Gastrocnemius medialis (tissue), 4 donors: ENCODE results near the gene SSH3. TPM values are rescaled to one million over a fixed set of nuclear protein-coding genes. Genes with fewer than 3 reads are reported as not detected.

Experiments used
- ATAC-seq, 2 donors: fragments of 150-250 bp; one replicate each; pipeline ENCODE4 v1.9.1; 2016
- DNase-seq, 2 donors: peaks; one replicate each; pipeline ENCODE4 v3.0.0-alpha.2; 2019
- H3K27ac ChIP-seq, 4 donors: fragments of 200-600 bp; sonication (generic); 1 replicate in 1 of 4; 2 replicates in 3 of 4; pipeline ENCODE4 v1.5.1; 2016 to 2018; ENCODE audit warnings: mild to moderate bottlenecking in 2 of 4, moderate library complexity in 1 of 4
- H3K27me3 ChIP-seq, 3 donors: fragments of 200-600 bp; sonication (generic) in 2 of 3; 1 replicate in 1 of 3; 2 replicates in 2 of 3; pipeline versions ENCODE4 v1.5.1 to v1.6.0; 2016 to 2019; ENCODE audit warnings: mild to moderate bottlenecking in 1 of 3, moderate library complexity in 1 of 3
- H3K36me3 ChIP-seq, 2 donors: fragments of 200-600 bp; sonication (generic) in 1 of 2; one replicate each; pipeline ENCODE4 v1.5.1; 2017 to 2018
- H3K4me1 ChIP-seq, 2 donors: fragments of 200-600 bp; sonication (generic) in 1 of 2; one replicate each; pipeline ENCODE4 v1.5.1; 2016 to 2017; ENCODE audit warnings: mild to moderate bottlenecking in 2 of 2
- H3K4me3 ChIP-seq, 4 donors: fragments of 200-600 bp; sonication (generic) in 3 of 4; 1 replicate in 1 of 4; 2 replicates in 3 of 4; pipeline ENCODE4 v1.5.1; 2016 to 2019; ENCODE audit warnings: mild to moderate bottlenecking in 2 of 4
- H3K9me3 ChIP-seq, 3 donors: fragments of 200-600 bp; sonication (generic) in 2 of 3; 1 replicate in 1 of 3; 2 replicates in 2 of 3; pipeline ENCODE4 v1.5.1; 2016 to 2019
- CTCF ChIP-seq, 5 experiments: fragments of 450-650 bp in 3 of 5; fragments of 200-600 bp in 2 of 5; sonication (generic) in 2 of 5; IDR thresholded peaks in 4 of 5; conservative IDR thresholded peaks in 1 of 5; 1 replicate in 4 of 5; 2 replicates in 1 of 5; pipeline ENCODE4 v1.5.1; 2016 to 2019; ENCODE audit warnings: antibody characterized with exemption in 5 of 5, mild to moderate bottlenecking in 3 of 5, moderate library complexity in 3 of 5
- POLR2A ChIP-seq, 2 donors: fragments of 450-650 bp; IDR thresholded peaks; one replicate each; pipeline ENCODE4 v1.6.1; 2017; ENCODE audit warnings: antibody characterized with exemption in 2 of 2, mild to moderate bottlenecking in 2 of 2, moderate library complexity in 2 of 2
- in situ Hi-C, 4 donors: fragments of 200-750 bp; cut with MboI; loops; one replicate each; pipeline versions ENCODE4 v1.15.0 to v1.8.0; 2017; ENCODE audit warnings: low sequenced_read_pairs in 4 of 4
- intact Hi-C: fragments of 100-400 bp; cut with DNase I; formaldehyde crosslinking; loops from one replicate; pipeline ENCODE4 v1.15.1; 2023; ENCODE audit warnings: low total_unique reads
- total RNA-seq, 4 donors: library from RNA; depleted of rRNA; stranded (reverse); fragments of >200 nt; gene quantifications; one replicate each; pipeline versions ENCODE4 v1.1.0 to v1.2.3, GENCODE V29; 2016

Gene SSH3
- total RNA-seq, 4 donors from 2014 or later, result 7.9 to 16.3 (median 11.9) TPM

- Histone ChIP-seq H3K4me3 (no peak overlapping the region), H3K27ac (no peak overlapping the region), H3K9me3 (no peaks in the 10 kb centered on the region), H3K27me3 (no peaks in the 10 kb centered on the region), H3K4me1 (peaks cover 22 to 24% of the 10 kb centered on the region in 2 donors), H3K36me3 (peaks cover 0 to 5% of the 10 kb centered on the region in 2 donors)
- intact Hi-C loops, result no loop called here
- no peak for ATAC-seq
- DNase-seq, result no peak
- in situ Hi-C loops, result no loop called here
- TF ChIP-seq CTCF (IDR thresholded peaks at IDR 0.05 in 4 of 5, conservative IDR thresholded peaks at IDR 0.05 in 1 of 5) (no peak), POLR2A (IDR thresholded peaks at IDR 0.05) (no peak)
Measured at GRCh38 chr11:67349457-67349856, 46.1 kb downstream of the SSH3 start.

GRCh38 chr11:67349928-67350465, 46.7 kb downstream of the SSH3 start:
- Histone ChIP-seq H3K9me3 (no peaks in the 10 kb centered on the region), H3K27me3 (no peaks in the 10 kb centered on the region), H3K27ac (no peak overlapping the region), H3K36me3 (peaks cover 0 to 5% of the 10 kb centered on the region in 2 donors), H3K4me3 (no peak overlapping the region), H3K4me1 (peaks cover 27 to 30% of the 10 kb centered on the region in 2 donors)
- TF ChIP-seq POLR2A (IDR thresholded peaks at IDR 0.05), result no peak
- TF ChIP-seq CTCF (IDR thresholded peaks at IDR 0.05 in 4 of 5, conservative IDR thresholded peaks at IDR 0.05 in 1 of 5), result no peak
- ATAC-seq, result no peak
- in situ Hi-C loops (loop anchor here in 3 of 4 donors (5.0 kb wide), 1 partner anchor 37 kb away; no protein-coding TSS in a partner anchor), intact Hi-C loops (no loop called here)
- DNase-seq, result no peak

GRCh38 chr11:67351275-67352005, 48.1 kb downstream of the SSH3 start:
- TF ChIP-seq POLR2A (IDR thresholded peaks at IDR 0.05) (no peak), CTCF (IDR thresholded peaks at IDR 0.05 in 4 of 5, conservative IDR thresholded peaks at IDR 0.05 in 1 of 5) (peak; percentile 86 to 96 (median 94))
- Histone ChIP-seq H3K4me3 (no peak overlapping the region), H3K36me3 (peaks cover 0 to 5% of the 10 kb centered on the region in 2 donors), H3K9me3 (no peaks in the 10 kb centered on the region), H3K27ac (peak overlapping the region; percentile 94 to 100 (median 98)), H3K27me3 (no peaks in the 10 kb centered on the region), H3K4me1 (peaks cover 36 to 41% of the 10 kb centered on the region in 2 donors)
- DNase-seq (peak in 1 of 2 donors; percentile 70), ATAC-seq (peak; percentile 25 to 42)
- in situ Hi-C loops, result loop anchor here in 3 of 4 donors (5.0 kb wide), 1 partner anchor 36 kb away; no protein-coding TSS in a partner anchor
- intact Hi-C loops, result loop anchor here (1.0 kb wide), 1 partner anchor 31 kb away; no protein-coding TSS in a partner anchor

- Histone ChIP-seq H3K9me3 (no peaks in the 10 kb centered on the region), H3K27me3 (no peaks in the 10 kb centered on the region), H3K4me1 (peaks cover 39 to 48% of the 10 kb centered on the region in 2 donors), H3K4me3 (peak overlapping the region; percentile 79 to 93 (median 84)), H3K27ac (peak overlapping the region; percentile 94 to 100 (median 98)), H3K36me3 (peaks cover 0 to 5% of the 10 kb centered on the region in 2 donors)
- no peak for TF ChIP-seq POLR2A (IDR thresholded peaks at IDR 0.05)
- no peak for TF ChIP-seq CTCF (IDR thresholded peaks at IDR 0.05 in 4 of 5, conservative IDR thresholded peaks at IDR 0.05 in 1 of 5)
- intact Hi-C loops, result loop anchor here (1.0 kb wide), 2 partner anchors 22 to 156 kb away; partner anchors contain the start of gene CDK2AP2
- peak; percentile 38 to 51 for ATAC-seq
- in situ Hi-C loops, result loop anchor here in 3 of 4 donors (5.0 kb wide), 1 partner anchor 35 kb away; no protein-coding TSS in a partner anchor
- no peak for DNase-seq
Measured at GRCh38 chr11:67352546-67353316, 49.4 kb downstream of the SSH3 start.
